Epithelial cell of proximal tubule (primary cell): ENCODE measurements around the gene FSTL4. TPM values are rescaled to one million over a fixed set of nuclear protein-coding genes. Genes with fewer than 3 reads are reported as not detected.

Source experiments
- DNase-seq: peaks from one replicate; pipeline ENCODE4 v3.0.0-alpha.2; 2011; ENCODE audit warnings: low read depth
- H3K4me3 ChIP-seq: 2 replicates; pipeline ENCODE4 v1.5.1; 2011; ENCODE audit warnings: low read depth, mild to moderate bottlenecking, low read length
- CTCF ChIP-seq: conservative IDR thresholded peaks from 2 replicates; pipeline ENCODE4 v1.5.1; 2012; ENCODE audit warnings: low read depth, mild to moderate bottlenecking, low read length
- total RNA-seq: library from RNA; depleted of rRNA; stranded (reverse); fragments of >200 nt; gene quantifications from 2 replicates; pipeline ENCODE4 v1.2.3, GENCODE V29; 2015

The FSTL4 gene
- total RNA-seq, 1 donor from 2014 or later: not detected

DNA sequence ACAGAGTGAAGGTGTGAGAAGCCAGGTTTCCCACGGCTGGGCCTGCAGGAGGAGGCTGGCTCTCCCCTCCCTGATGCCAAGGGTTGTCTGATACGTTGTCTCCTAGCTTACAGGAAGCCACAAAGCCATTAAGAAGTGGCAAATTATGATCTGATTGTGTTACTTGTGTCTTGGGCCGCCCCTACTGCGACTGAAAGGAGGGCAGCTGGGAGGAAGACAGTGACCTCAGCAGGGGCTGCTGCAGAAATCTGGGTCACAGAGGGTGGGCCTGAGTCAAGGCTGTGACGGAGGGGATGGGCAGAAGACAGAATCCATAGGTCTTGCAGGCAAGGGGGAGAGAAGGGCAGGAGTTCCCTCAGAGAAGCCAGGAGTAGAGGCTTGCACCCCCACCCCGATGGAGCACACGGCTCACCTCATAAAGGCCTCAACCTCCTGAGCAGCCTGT, 145.0 kb downstream of the FSTL4 start:
- no peak for TF ChIP-seq CTCF
- no peak for DNase-seq
- no peak overlapping the region for H3K4me3 ChIP-seq

GRCh38 chr5:133466556-133467334, 145.6 kb downstream of the FSTL4 start:
- TF ChIP-seq CTCF: no peak
- H3K4me3 ChIP-seq: no peak overlapping the region
- no peak for DNase-seq

- TF ChIP-seq CTCF: no peak
- H3K4me3 ChIP-seq: no peak overlapping the region
- no peak for DNase-seq
Measured at GRCh38 chr5:133464013-133464412, 148.3 kb downstream of the FSTL4 start.

GRCh38 chr5:133461796-133462516, 150.4 kb downstream of the FSTL4 start:
- TF ChIP-seq CTCF: no peak
- no peak for DNase-seq
- no peak overlapping the region for H3K4me3 ChIP-seq

GRCh38 chr5:133460172-133460758, 152.1 kb downstream of the FSTL4 start:
- H3K4me3 ChIP-seq: no peak overlapping the region
- peak; percentile 72 for TF ChIP-seq CTCF
- DNase-seq: no peak

GRCh38 chr5:133459474-133460160, 152.7 kb downstream of the FSTL4 start:
- DNase-seq: no peak
- TF ChIP-seq CTCF: no peak
- H3K4me3 ChIP-seq: no peak overlapping the region
